GM19372 (cell line): ENCODE results near the gene TMEM130.
"Not testable (repeated sequence)": the region's sequence is repeated elsewhere in the genome, so short reads cannot be mapped to it uniquely, and the experiment has no call there.

ENCODE experiments used
- ATAC-seq: cut with Tn5 transposase; IDR thresholded peaks from one replicate; pipeline ENCODE4 v1.9.1; 2021; ENCODE audit warnings: mild to moderate bottlenecking, low read depth, moderate library complexity; ENCODE audit not compliant: unreplicated experiment

TMEM130 gene

GRCh38 chr7:98848918-98849317 is 20.9 kb downstream of the TMEM130 start:
- no peak for ATAC-seq

GRCh38 chr7:98842552-98842951 is 27.3 kb downstream of the TMEM130 start:
- ATAC-seq = not testable (repeated sequence)

- ATAC-seq = no peak
These were observed 28.4 kb downstream of the TMEM130 start for GRCh38 chr7:98841179-98841997.

- ATAC-seq = no peak
These were observed 29.1 kb downstream of the TMEM130 start for GRCh38 chr7:98840722-98841121.

GRCh38 chr7:98840096-98840495 is 29.7 kb downstream of the TMEM130 start:
- ATAC-seq = no peak

GRCh38 chr7:98837630-98837972 is 32.2 kb downstream of the TMEM130 start:
- ATAC-seq = no peak

- ATAC-seq = no peak
These were observed 32.8 kb downstream of the TMEM130 start for GRCh38 chr7:98836811-98837629.

- no peak for ATAC-seq
These were observed 34.9 kb downstream of the TMEM130 start for GRCh38 chr7:98834949-98835348.

GRCh38 chr7:98833022-98833421 is 36.8 kb downstream of the TMEM130 start:
- ATAC-seq = no peak

GRCh38 chr7:98831641-98832221 is 38.1 kb downstream of the TMEM130 start:
- ATAC-seq = no peak

- no peak for ATAC-seq
These were observed 38.8 kb downstream of the TMEM130 start for GRCh38 chr7:98830972-98831548.

GRCh38 chr7:98828368-98828767 is 41.4 kb downstream of the TMEM130 start:
- no peak for ATAC-seq

- no peak for ATAC-seq
These were observed 42.6 kb downstream of the TMEM130 start for GRCh38 chr7:98827258-98827657.

GRCh38 chr7:98826811-98827231 is 43.0 kb downstream of the TMEM130 start:
- ATAC-seq = no peak

- no peak for ATAC-seq
These were observed 43.4 kb downstream of the TMEM130 start for GRCh38 chr7:98826387-98826786.

GRCh38 chr7:98823226-98823625 is 46.6 kb downstream of the TMEM130 start:
- no peak for ATAC-seq

GRCh38 chr7:98821348-98821747 is 48.5 kb downstream of the TMEM130 start:
- no peak for ATAC-seq

- no peak for ATAC-seq
These were observed 52.7 kb downstream of the TMEM130 start for GRCh38 chr7:98816967-98817710.

GRCh38 chr7:98816241-98816640 is 53.6 kb downstream of the TMEM130 start:
- no peak for ATAC-seq

GRCh38 chr7:98815313-98815712 is 54.5 kb downstream of the TMEM130 start:
- no peak for ATAC-seq
